ENCODE measurements around the gene FMO4. TPM values are rescaled to one million over a fixed set of nuclear protein-coding genes. Genes with fewer than 3 reads are reported as not detected.
A peak's percentile ranks its signal among the peaks of the same experiment; 100 is the strongest.
"Not testable (repeated sequence)": the region's sequence is repeated elsewhere in the genome, so short reads cannot be mapped to it uniquely, and the experiment has no call there.

FMO4 gene
- total RNA-seq, 1 donor from 2014 or later = 2.6 TPM

GRCh38 chr1:171313319-171313834 is 606 bp upstream of the FMO4 start:
- H3K9me3 ChIP-seq (ENCODE audit: control insufficient read depth in 3 of 3, low read length in 3 of 3) = no peaks in the 10 kb centered on the region
- no peak overlapping the region for H3K9ac ChIP-seq (ENCODE audit: low read depth in 1 of 3, low read length in 3 of 3)
- peaks cover 0 to 6% (median 0%) of the 10 kb centered on the region in 3 donors for H3K4me1 ChIP-seq (ENCODE audit: control insufficient read depth in 3 of 3, insufficient read depth in 3 of 3, low read length in 3 of 3)
- no peaks in the 10 kb centered on the region for H3K27me3 ChIP-seq (ENCODE audit: control insufficient read depth in 3 of 3, insufficient read depth in 3 of 3, low read length in 3 of 3)
- peaks cover 0 to 2% (median 0%) of the 10 kb centered on the region in 3 donors for H3K36me3 ChIP-seq (ENCODE audit: control insufficient read depth in 3 of 3, insufficient read depth in 3 of 3, low read length in 3 of 3)
- peak overlapping the region; percentile 65 for H3K27ac ChIP-seq (ENCODE audit: low read depth, low read length)
- peak overlapping the region in 1 of 3 donors; percentile 64 for H3K4me3 ChIP-seq (ENCODE audit: low read length in 3 of 3)

GRCh38 chr1:171329251-171329650 is 15.3 kb downstream of the FMO4 start:
- Histone ChIP-seq H3K9ac (ENCODE audit: low read depth in 1 of 3, low read length in 3 of 3) (no peak overlapping the region), H3K36me3 (ENCODE audit: control insufficient read depth in 3 of 3, insufficient read depth in 3 of 3, low read length in 3 of 3) (no peaks in the 10 kb centered on the region), H3K4me1 (ENCODE audit: control insufficient read depth in 3 of 3, insufficient read depth in 3 of 3, low read length in 3 of 3) (no peaks in the 10 kb centered on the region), H3K9me3 (ENCODE audit: control insufficient read depth in 3 of 3, low read length in 3 of 3) (no peaks in the 10 kb centered on the region), H3K27ac (ENCODE audit: low read depth, low read length) (no peak overlapping the region), H3K4me3 (ENCODE audit: low read length in 3 of 3) (no peak overlapping the region), H3K27me3 (ENCODE audit: control insufficient read depth in 3 of 3, insufficient read depth in 3 of 3, low read length in 3 of 3) (no peaks in the 10 kb centered on the region)

- H3K36me3 ChIP-seq (ENCODE audit: control insufficient read depth in 3 of 3, insufficient read depth in 3 of 3, low read length in 3 of 3) = no peaks in the 10 kb centered on the region
- H3K27ac ChIP-seq (ENCODE audit: low read depth, low read length) = no peak overlapping the region
- H3K27me3 ChIP-seq (ENCODE audit: control insufficient read depth in 3 of 3, insufficient read depth in 3 of 3, low read length in 3 of 3) = no peaks in the 10 kb centered on the region
- no peaks in the 10 kb centered on the region for H3K9me3 ChIP-seq (ENCODE audit: control insufficient read depth in 3 of 3, low read length in 3 of 3)
- H3K4me1 ChIP-seq (ENCODE audit: control insufficient read depth in 3 of 3, insufficient read depth in 3 of 3, low read length in 3 of 3) = no peaks in the 10 kb centered on the region
- H3K4me3 ChIP-seq (ENCODE audit: low read length in 3 of 3) = no peak overlapping the region
- H3K9ac ChIP-seq (ENCODE audit: low read depth in 1 of 3, low read length in 3 of 3) = no peak overlapping the region
These were observed 20.1 kb downstream of the FMO4 start for GRCh38 chr1:171334024-171334640.

- no peaks in the 10 kb centered on the region for H3K4me1 ChIP-seq (ENCODE audit: control insufficient read depth in 3 of 3, insufficient read depth in 3 of 3, low read length in 3 of 3)
- no peak overlapping the region for H3K27ac ChIP-seq (ENCODE audit: low read depth, low read length)
- no peaks in the 10 kb centered on the region for H3K27me3 ChIP-seq (ENCODE audit: control insufficient read depth in 3 of 3, insufficient read depth in 3 of 3, low read length in 3 of 3)
- no peak overlapping the region for H3K4me3 ChIP-seq (ENCODE audit: low read length in 3 of 3)
- H3K9me3 ChIP-seq (ENCODE audit: control insufficient read depth in 3 of 3, low read length in 3 of 3) = no peaks in the 10 kb centered on the region
- no peak overlapping the region for H3K9ac ChIP-seq (ENCODE audit: low read depth in 1 of 3, low read length in 3 of 3)
- no peaks in the 10 kb centered on the region for H3K36me3 ChIP-seq (ENCODE audit: control insufficient read depth in 3 of 3, insufficient read depth in 3 of 3, low read length in 3 of 3)
These were observed 22.0 kb downstream of the FMO4 start for GRCh38 chr1:171335964-171336363.

GRCh38 chr1:171339345-171339744 is 25.4 kb downstream of the FMO4 start:
- not testable (repeated sequence) for H3K27me3 ChIP-seq (ENCODE audit: control insufficient read depth in 3 of 3, insufficient read depth in 3 of 3, low read length in 3 of 3); H3K36me3 ChIP-seq (ENCODE audit: control insufficient read depth in 3 of 3, insufficient read depth in 3 of 3, low read length in 3 of 3); H3K9ac ChIP-seq (ENCODE audit: low read depth in 1 of 3, low read length in 3 of 3); H3K4me3 ChIP-seq (ENCODE audit: low read length in 3 of 3); H3K27ac ChIP-seq (ENCODE audit: low read depth, low read length); H3K9me3 ChIP-seq (ENCODE audit: control insufficient read depth in 3 of 3, low read length in 3 of 3); H3K4me1 ChIP-seq (ENCODE audit: control insufficient read depth in 3 of 3, insufficient read depth in 3 of 3, low read length in 3 of 3)

- H3K9ac ChIP-seq (ENCODE audit: low read depth in 1 of 3, low read length in 3 of 3) = no peak overlapping the region
- no peaks in the 10 kb centered on the region for H3K27me3 ChIP-seq (ENCODE audit: control insufficient read depth in 3 of 3, insufficient read depth in 3 of 3, low read length in 3 of 3)
- no peak overlapping the region for H3K27ac ChIP-seq (ENCODE audit: low read depth, low read length)
- H3K9me3 ChIP-seq (ENCODE audit: control insufficient read depth in 3 of 3, low read length in 3 of 3) = no peaks in the 10 kb centered on the region
- H3K4me1 ChIP-seq (ENCODE audit: control insufficient read depth in 3 of 3, insufficient read depth in 3 of 3, low read length in 3 of 3) = no peaks in the 10 kb centered on the region
- H3K4me3 ChIP-seq (ENCODE audit: low read length in 3 of 3) = no peak overlapping the region
- H3K36me3 ChIP-seq (ENCODE audit: control insufficient read depth in 3 of 3, insufficient read depth in 3 of 3, low read length in 3 of 3) = no peaks in the 10 kb centered on the region
These were observed 29.9 kb downstream of the FMO4 start for GRCh38 chr1:171343727-171344472.

GRCh38 chr1:171344473-171344820 is 30.5 kb downstream of the FMO4 start:
- H3K36me3 ChIP-seq (ENCODE audit: control insufficient read depth in 3 of 3, insufficient read depth in 3 of 3, low read length in 3 of 3) = no peaks in the 10 kb centered on the region
- H3K27ac ChIP-seq (ENCODE audit: low read depth, low read length) = no peak overlapping the region
- H3K4me1 ChIP-seq (ENCODE audit: control insufficient read depth in 3 of 3, insufficient read depth in 3 of 3, low read length in 3 of 3) = no peaks in the 10 kb centered on the region
- H3K9me3 ChIP-seq (ENCODE audit: control insufficient read depth in 3 of 3, low read length in 3 of 3) = no peaks in the 10 kb centered on the region
- no peak overlapping the region for H3K9ac ChIP-seq (ENCODE audit: low read depth in 1 of 3, low read length in 3 of 3)
- H3K4me3 ChIP-seq (ENCODE audit: low read length in 3 of 3) = no peak overlapping the region
- H3K27me3 ChIP-seq (ENCODE audit: control insufficient read depth in 3 of 3, insufficient read depth in 3 of 3, low read length in 3 of 3) = no peaks in the 10 kb centered on the region

GRCh38 chr1:171345536-171345935 is 31.6 kb downstream of the FMO4 start:
- H3K27ac ChIP-seq (ENCODE audit: low read depth, low read length) = no peak overlapping the region
- H3K36me3 ChIP-seq (ENCODE audit: control insufficient read depth in 3 of 3, insufficient read depth in 3 of 3, low read length in 3 of 3) = no peaks in the 10 kb centered on the region
- no peak overlapping the region for H3K9ac ChIP-seq (ENCODE audit: low read depth in 1 of 3, low read length in 3 of 3)
- H3K9me3 ChIP-seq (ENCODE audit: control insufficient read depth in 3 of 3, low read length in 3 of 3) = no peaks in the 10 kb centered on the region
- H3K27me3 ChIP-seq (ENCODE audit: control insufficient read depth in 3 of 3, insufficient read depth in 3 of 3, low read length in 3 of 3) = no peaks in the 10 kb centered on the region
- H3K4me3 ChIP-seq (ENCODE audit: low read length in 3 of 3) = no peak overlapping the region
- no peaks in the 10 kb centered on the region for H3K4me1 ChIP-seq (ENCODE audit: control insufficient read depth in 3 of 3, insufficient read depth in 3 of 3, low read length in 3 of 3)

GRCh38 chr1:171346881-171347280 is 32.9 kb downstream of the FMO4 start:
- Histone ChIP-seq H3K9ac (ENCODE audit: low read depth in 1 of 3, low read length in 3 of 3) (no peak overlapping the region), H3K27ac (ENCODE audit: low read depth, low read length) (no peak overlapping the region), H3K36me3 (ENCODE audit: control insufficient read depth in 3 of 3, insufficient read depth in 3 of 3, low read length in 3 of 3) (no peaks in the 10 kb centered on the region), H3K4me1 (ENCODE audit: control insufficient read depth in 3 of 3, insufficient read depth in 3 of 3, low read length in 3 of 3) (no peaks in the 10 kb centered on the region), H3K4me3 (ENCODE audit: low read length in 3 of 3) (no peak overlapping the region), H3K27me3 (ENCODE audit: control insufficient read depth in 3 of 3, insufficient read depth in 3 of 3, low read length in 3 of 3) (no peaks in the 10 kb centered on the region), H3K9me3 (ENCODE audit: control insufficient read depth in 3 of 3, low read length in 3 of 3) (no peaks in the 10 kb centered on the region)

GRCh38 chr1:171350594-171350993 is 36.6 kb downstream of the FMO4 start:
- Histone ChIP-seq H3K9ac (ENCODE audit: low read depth in 1 of 3, low read length in 3 of 3) (no peak overlapping the region), H3K27me3 (ENCODE audit: control insufficient read depth in 3 of 3, insufficient read depth in 3 of 3, low read length in 3 of 3) (no peaks in the 10 kb centered on the region), H3K4me3 (ENCODE audit: low read length in 3 of 3) (no peak overlapping the region), H3K9me3 (ENCODE audit: control insufficient read depth in 3 of 3, low read length in 3 of 3) (no peaks in the 10 kb centered on the region), H3K4me1 (ENCODE audit: control insufficient read depth in 3 of 3, insufficient read depth in 3 of 3, low read length in 3 of 3) (no peaks in the 10 kb centered on the region), H3K36me3 (ENCODE audit: control insufficient read depth in 3 of 3, insufficient read depth in 3 of 3, low read length in 3 of 3) (no peaks in the 10 kb centered on the region), H3K27ac (ENCODE audit: low read depth, low read length) (no peak overlapping the region)
